Measurements from ENCODE around the gene PAX4.

The PAX4 gene

GRCh38 chr7:127618042-127618441, at the start of gene PAX4:
Gene PAX4, minus strand, starts transcription at chr7:127618142. Its CDS starts 2,214 bp downstream, at chr7:127615928.
- in situ Hi-C loops (cut with HindIII; ENCODE audit: low sequenced_read_pairs), result no loop called here

- in situ Hi-C loops (cut with HindIII; ENCODE audit: low sequenced_read_pairs), result no loop called here
Measured at GRCh38 chr7:127667017-127667670, 49.2 kb upstream of the PAX4 start.

- in situ Hi-C loops (cut with HindIII; ENCODE audit: low sequenced_read_pairs), result no loop called here
Measured at GRCh38 chr7:127666602-127667001, 48.7 kb upstream of the PAX4 start.

- in situ Hi-C loops (cut with HindIII; ENCODE audit: low sequenced_read_pairs), result no loop called here
Measured at GRCh38 chr7:127665922-127666321, 48.0 kb upstream of the PAX4 start.

GRCh38 chr7:127658970-127659630, 41.2 kb upstream of the PAX4 start:
- in situ Hi-C loops (cut with HindIII; ENCODE audit: low sequenced_read_pairs), result no loop called here

GRCh38 chr7:127657500-127657899, 39.6 kb upstream of the PAX4 start:
- in situ Hi-C loops (cut with HindIII; ENCODE audit: low sequenced_read_pairs), result no loop called here

- in situ Hi-C loops (cut with HindIII; ENCODE audit: low sequenced_read_pairs), result no loop called here
Measured at GRCh38 chr7:127655720-127656119, 37.8 kb upstream of the PAX4 start.

GRCh38 chr7:127654404-127655394, 36.8 kb upstream of the PAX4 start:
- in situ Hi-C loops (cut with HindIII; ENCODE audit: low sequenced_read_pairs), result no loop called here

- in situ Hi-C loops (cut with HindIII; ENCODE audit: low sequenced_read_pairs), result no loop called here
Measured at GRCh38 chr7:127653396-127653795, 35.5 kb upstream of the PAX4 start.

GRCh38 chr7:127652333-127653248, 34.6 kb upstream of the PAX4 start:
- in situ Hi-C loops (cut with HindIII; ENCODE audit: low sequenced_read_pairs), result no loop called here

GRCh38 chr7:127651556-127652332, 33.8 kb upstream of the PAX4 start, which contains the start of gene SND1:
Gene SND1, plus strand, starts transcription at chr7:127652194. Its CDS starts 180 bp downstream, at chr7:127652374.
- in situ Hi-C loops (cut with HindIII; ENCODE audit: low sequenced_read_pairs), result no loop called here

GRCh38 chr7:127650847-127651555, 33.1 kb upstream of the PAX4 start:
- in situ Hi-C loops (cut with HindIII; ENCODE audit: low sequenced_read_pairs), result no loop called here

- in situ Hi-C loops (cut with HindIII; ENCODE audit: low sequenced_read_pairs), result no loop called here
Measured at GRCh38 chr7:127648986-127649385, 31.0 kb upstream of the PAX4 start.

- in situ Hi-C loops (cut with HindIII; ENCODE audit: low sequenced_read_pairs), result no loop called here
Measured at GRCh38 chr7:127647636-127648035, 29.7 kb upstream of the PAX4 start.

- in situ Hi-C loops (cut with HindIII; ENCODE audit: low sequenced_read_pairs), result no loop called here
Measured at GRCh38 chr7:127644484-127644883, 26.5 kb upstream of the PAX4 start.

- in situ Hi-C loops (cut with HindIII; ENCODE audit: low sequenced_read_pairs), result no loop called here
Measured at GRCh38 chr7:127638197-127638596, 20.3 kb upstream of the PAX4 start.

GRCh38 chr7:127635659-127636285, 17.8 kb upstream of the PAX4 start:
- in situ Hi-C loops (cut with HindIII; ENCODE audit: low sequenced_read_pairs), result no loop called here

GRCh38 chr7:127632276-127632910, 14.5 kb upstream of the PAX4 start:
- in situ Hi-C loops (cut with HindIII; ENCODE audit: low sequenced_read_pairs), result no loop called here
